Gastroesophageal sphincter (tissue), 4 donors: ENCODE results near the gene FNTB. TPM values are rescaled to one million over a fixed set of nuclear protein-coding genes. Genes with fewer than 3 reads are reported as not detected.
"Not testable (repeated sequence)": the region's sequence is repeated elsewhere in the genome, so short reads cannot be mapped to it uniquely, and the experiment has no call there.

Source experiments
- ATAC-seq: fragments of 150-250 bp; one replicate; pipeline ENCODE4 v1.9.1; 2016; ENCODE audit warnings: mild to moderate bottlenecking, moderate library complexity
- H3K27ac ChIP-seq, 4 donors: fragments of 200-600 bp; sonication (generic) in 3 of 4; 1 replicate in 3 of 4; 2 replicates in 1 of 4; pipeline ENCODE4 v1.5.1; 2016 to 2019
- H3K27me3 ChIP-seq: fragments of 200-600 bp; sonication (generic); one replicate; pipeline ENCODE4 v1.5.1; 2019
- H3K36me3 ChIP-seq, 2 donors: fragments of 200-600 bp; sonication (generic); one replicate each; pipeline ENCODE4 v1.5.1; 2019; ENCODE audit warnings: control low read depth in 1 of 2
- H3K4me1 ChIP-seq, 3 donors: fragments of 200-600 bp; sonication (generic); 1 replicate in 2 of 3; 2 replicates in 1 of 3; pipeline ENCODE4 v1.5.1; 2016 to 2019; ENCODE audit warnings: control low read depth in 2 of 3
- H3K4me3 ChIP-seq, 2 donors: fragments of 200-600 bp; sonication (generic); one replicate each; pipeline ENCODE4 v1.5.1; 2019; ENCODE audit warnings: mild to moderate bottlenecking in 1 of 2, moderate library complexity in 1 of 2
- H3K9me3 ChIP-seq, 3 donors: fragments of 200-600 bp; sonication (generic); one replicate each; pipeline ENCODE4 v1.5.1; 2017 to 2019; ENCODE audit warnings: control low read depth in 2 of 3
- EP300 ChIP-seq: sonication (generic); formaldehyde crosslinking; IDR thresholded peaks from one replicate; pipeline ENCODE4 v1.6.1; 2017; ENCODE audit warnings: antibody characterized with exemption, mild to moderate bottlenecking
- POLR2A ChIP-seq, 2 donors: fragments of 450-650 bp; IDR thresholded peaks; one replicate each; pipeline ENCODE4 v1.6.1; 2017; ENCODE audit warnings: antibody characterized with exemption in 2 of 2, mild to moderate bottlenecking in 2 of 2, moderate library complexity in 1 of 2
- POLR2AphosphoS5 ChIP-seq: sonication (generic); formaldehyde crosslinking; IDR thresholded peaks from one replicate; pipeline ENCODE4 v1.6.1; 2017; ENCODE audit warnings: antibody characterized with exemption
- whole genome bisulfite sequencing, 2 donors: methylation state at CpG; one replicate each; pipeline ENCODE4 v1.1.5; 2018; ENCODE audit warnings: low coverage in 1 of 2; 5-methylcytosine and 5-hydroxymethylcytosine counted together
- total RNA-seq, 4 donors: library from RNA; depleted of rRNA; stranded (reverse); fragments of >200 nt; gene quantifications; one replicate each; pipeline ENCODE4 v1.1.0, GENCODE V29; 2016
- TF ChIP-seq, protein P1 (sequence below), 4 experiments: fragments of 200-600 bp in 2 of 4; fragments of 450-650 bp in 2 of 4; sonication (generic) in 1 of 4; IDR thresholded peaks; one replicate each; pipeline ENCODE4 v1.5.1; 2017 to 2019; ENCODE audit warnings: antibody characterized with exemption in 4 of 4, mild to moderate bottlenecking in 2 of 4, moderate library complexity in 2 of 4

The FNTB gene
- total RNA-seq, 4 donors from 2014 or later: 12.5 to 22.7 (median 17.2) TPM

- Histone ChIP-seq H3K36me3 (peaks cover 0 to 41% of the 10 kb centered on the region in 2 donors), H3K27me3 (no peaks in the 10 kb centered on the region), H3K4me1 (peaks cover 0 to 25% (median 5%) of the 10 kb centered on the region in 3 donors), H3K9me3 (no peaks in the 10 kb centered on the region), H3K27ac (peak overlapping the region; percentile 48 to 81 (median 76)), H3K4me3 (no peak overlapping the region)
- WGBS, 2 donors: 87 to 88% methylated on average over 1 to 4 of the region's 9 CpGs
- ATAC-seq: no peak
- TF ChIP-seq POLR2A (IDR thresholded peaks at IDR 0.05) (no peak), POLR2AphosphoS5 (no peak), EP300 (no peak)
- TF ChIP-seq, protein P1, sequence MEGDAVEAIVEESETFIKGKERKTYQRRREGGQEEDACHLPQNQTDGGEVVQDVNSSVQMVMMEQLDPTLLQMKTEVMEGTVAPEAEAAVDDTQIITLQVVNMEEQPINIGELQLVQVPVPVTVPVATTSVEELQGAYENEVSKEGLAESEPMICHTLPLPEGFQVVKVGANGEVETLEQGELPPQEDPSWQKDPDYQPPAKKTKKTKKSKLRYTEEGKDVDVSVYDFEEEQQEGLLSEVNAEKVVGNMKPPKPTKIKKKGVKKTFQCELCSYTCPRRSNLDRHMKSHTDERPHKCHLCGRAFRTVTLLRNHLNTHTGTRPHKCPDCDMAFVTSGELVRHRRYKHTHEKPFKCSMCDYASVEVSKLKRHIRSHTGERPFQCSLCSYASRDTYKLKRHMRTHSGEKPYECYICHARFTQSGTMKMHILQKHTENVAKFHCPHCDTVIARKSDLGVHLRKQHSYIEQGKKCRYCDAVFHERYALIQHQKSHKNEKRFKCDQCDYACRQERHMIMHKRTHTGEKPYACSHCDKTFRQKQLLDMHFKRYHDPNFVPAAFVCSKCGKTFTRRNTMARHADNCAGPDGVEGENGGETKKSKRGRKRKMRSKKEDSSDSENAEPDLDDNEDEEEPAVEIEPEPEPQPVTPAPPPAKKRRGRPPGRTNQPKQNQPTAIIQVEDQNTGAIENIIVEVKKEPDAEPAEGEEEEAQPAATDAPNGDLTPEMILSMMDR (IDR thresholded peaks at IDR 0.05): no peak
Measured at GRCh38 chr14:65026526-65026925, 39.8 kb downstream of the FNTB start.

DNA sequence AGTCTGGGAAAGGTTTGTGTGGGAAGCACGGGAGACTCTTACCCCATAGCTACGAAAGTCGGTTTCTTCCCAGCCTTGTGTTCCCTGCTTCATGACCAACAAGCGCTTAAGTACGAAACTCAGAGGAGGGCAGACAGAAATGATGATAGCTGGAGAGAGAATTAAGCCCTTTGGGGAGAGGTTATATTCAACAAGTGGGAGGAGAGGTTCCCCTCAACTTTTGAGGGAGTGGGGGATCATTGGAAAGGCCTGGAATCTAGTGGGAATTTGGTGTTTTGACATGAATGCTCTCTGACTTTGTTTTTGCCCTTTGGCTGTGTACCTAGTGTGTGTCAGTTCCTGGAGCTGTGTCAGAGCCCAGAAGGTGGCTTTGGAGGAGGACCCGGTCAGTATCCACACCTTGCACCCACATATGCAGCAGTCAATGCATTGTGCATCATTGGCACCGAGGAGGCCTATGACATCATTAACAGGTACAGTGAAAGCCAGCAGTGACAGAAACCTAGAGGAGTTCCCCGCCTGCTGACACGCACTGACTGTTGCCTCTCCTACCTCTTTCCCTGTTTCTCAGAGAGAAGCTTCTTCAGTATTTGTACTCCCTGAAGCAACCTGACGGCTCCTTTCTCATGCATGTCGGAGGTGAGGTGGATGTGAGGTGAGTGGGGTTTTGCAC, 40.6 kb downstream of the FNTB start:
- WGBS, 2 donors: 94 to 95% methylated on average over 9 to 10 of the region's 11 CpGs

GRCh38 chr14:65028937-65029336, 42.2 kb downstream of the FNTB start:
- Histone ChIP-seq H3K36me3 (peaks cover 0 to 52% of the 10 kb centered on the region in 2 donors), H3K9me3 (no peaks in the 10 kb centered on the region), H3K27me3 (no peaks in the 10 kb centered on the region), H3K4me3 (no peak overlapping the region), H3K4me1 (peaks cover 0 to 25% (median 5%) of the 10 kb centered on the region in 3 donors), H3K27ac (no peak overlapping the region)
- no peak for ATAC-seq
- TF ChIP-seq, protein P1 (IDR thresholded peaks at IDR 0.05): no peak
- TF ChIP-seq POLR2A (IDR thresholded peaks at IDR 0.05) (no peak), POLR2AphosphoS5 (no peak), EP300 (no peak)
- 57 to 90% methylated on average over 2 to 3 of the region's 3 CpGs for WGBS, 2 donors

More for the DNA sequence above, 40.6 kb downstream of the FNTB start:
- Histone ChIP-seq H3K36me3 (peaks cover 0 to 42% of the 10 kb centered on the region in 2 donors), H3K27ac (no peak overlapping the region), H3K4me3 (no peak overlapping the region), H3K4me1 (peaks cover 0 to 25% (median 5%) of the 10 kb centered on the region in 3 donors), H3K9me3 (no peaks in the 10 kb centered on the region), H3K27me3 (no peaks in the 10 kb centered on the region)
- TF ChIP-seq POLR2AphosphoS5 (no peak), EP300 (no peak), POLR2A (IDR thresholded peaks at IDR 0.05) (no peak)
- TF ChIP-seq, protein P1 (IDR thresholded peaks at IDR 0.05): no peak
- no peak for ATAC-seq

DNA sequence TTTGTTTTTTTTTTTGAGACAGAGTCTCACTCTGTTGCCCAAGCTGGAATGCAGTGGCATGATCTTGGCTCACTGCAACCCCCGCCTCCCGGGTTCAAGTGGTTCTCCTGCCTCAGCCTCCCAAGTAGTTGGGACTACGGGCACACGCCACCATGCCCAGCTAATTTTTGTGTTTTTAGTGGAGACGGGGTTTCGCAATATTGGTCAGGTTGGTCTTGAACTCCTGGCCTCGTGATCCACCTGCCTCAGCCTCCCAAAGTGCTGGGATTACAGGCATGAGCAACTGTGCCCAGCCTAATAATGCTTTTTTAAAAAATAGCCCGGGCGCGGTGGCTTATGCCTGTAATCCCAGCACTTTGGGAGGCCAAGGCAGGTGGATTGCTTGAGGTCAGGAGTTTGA, 44.6 kb downstream of the FNTB start:
- H3K9me3 ChIP-seq, H3K27me3 ChIP-seq, ATAC-seq, H3K4me3 ChIP-seq, H3K27ac ChIP-seq: not testable (repeated sequence)
- peaks cover 0 to 21% (median 2%) of the 10 kb centered on the region in 3 donors for H3K4me1 ChIP-seq
- 87 to 100% methylated on average over 3 to 4 of the region's 10 CpGs for WGBS, 2 donors
- peaks cover 0 to 52% of the 10 kb centered on the region in 2 donors for H3K36me3 ChIP-seq

- Histone ChIP-seq H3K4me1 (peaks cover 0 to 15% (median 0%) of the 10 kb centered on the region in 3 donors), H3K4me3 (no peak overlapping the region), H3K9me3 (no peaks in the 10 kb centered on the region), H3K36me3 (peaks cover 0 to 49% of the 10 kb centered on the region in 2 donors), H3K27me3 (no peaks in the 10 kb centered on the region), H3K27ac (no peak overlapping the region)
- ATAC-seq: no peak
- 95 to 100% methylated on average over 1 to 8 of the region's 11 CpGs for WGBS, 2 donors
- no peak for TF ChIP-seq POLR2AphosphoS5
- TF ChIP-seq POLR2A (IDR thresholded peaks at IDR 0.05): no peak
- TF ChIP-seq EP300: no peak
- TF ChIP-seq, protein P1 (IDR thresholded peaks at IDR 0.05): no peak
Measured at GRCh38 chr14:65032319-65032718, 45.6 kb downstream of the FNTB start.
